SHP77 treated with DMSO at 0.1 percent for 48 hours (cell line): ENCODE measurements around the gene RBM28.
"Not testable (repeated sequence)": the region's sequence is repeated elsewhere in the genome, so short reads cannot be mapped to it uniquely, and the experiment has no call there.

Experiments used
- DNase-seq: peaks from one replicate; lab custom pipeline; 2025; lab: John Stamatoyannopoulos, UW

RBM28 gene

DNA sequence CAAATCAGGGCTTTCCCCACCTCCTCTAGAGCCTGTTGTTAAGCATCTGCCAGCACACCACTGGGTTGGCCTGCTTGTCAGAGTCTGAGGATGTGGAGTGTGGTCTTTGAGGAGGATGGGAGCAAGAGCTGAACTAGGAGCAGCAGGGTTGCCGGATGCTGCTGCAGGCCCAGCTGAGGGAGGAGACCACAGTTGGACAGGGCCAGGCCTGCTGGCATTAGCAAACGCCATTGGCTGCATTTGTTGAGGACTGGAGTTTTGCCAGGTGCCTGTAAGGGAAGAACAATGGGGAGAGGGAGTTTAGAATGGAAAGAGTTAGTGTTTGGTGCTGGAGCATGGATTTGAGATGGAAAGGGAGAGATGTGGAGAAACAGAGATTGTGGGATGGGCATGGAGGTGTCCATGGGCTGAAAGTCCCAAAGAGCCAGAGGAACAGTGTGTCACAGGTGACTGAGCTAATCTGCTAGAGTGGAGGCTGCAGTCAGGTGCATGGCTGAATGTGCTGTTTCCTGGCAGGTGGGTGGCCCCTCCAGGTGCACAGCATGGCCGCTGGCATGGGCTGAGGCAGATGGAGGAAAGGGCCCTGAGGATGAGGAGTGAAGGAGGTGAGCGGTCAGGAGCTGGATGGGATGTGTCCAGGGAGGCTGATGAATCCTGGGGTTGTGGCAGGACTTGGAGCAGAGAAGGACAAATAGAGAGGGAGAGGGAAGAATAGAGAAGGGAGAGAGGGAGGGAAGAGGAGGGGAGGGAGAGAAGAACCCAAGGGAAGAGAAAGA is 61.9 kb downstream of the RBM28 start:
- DNase-seq = no peak

DNA sequence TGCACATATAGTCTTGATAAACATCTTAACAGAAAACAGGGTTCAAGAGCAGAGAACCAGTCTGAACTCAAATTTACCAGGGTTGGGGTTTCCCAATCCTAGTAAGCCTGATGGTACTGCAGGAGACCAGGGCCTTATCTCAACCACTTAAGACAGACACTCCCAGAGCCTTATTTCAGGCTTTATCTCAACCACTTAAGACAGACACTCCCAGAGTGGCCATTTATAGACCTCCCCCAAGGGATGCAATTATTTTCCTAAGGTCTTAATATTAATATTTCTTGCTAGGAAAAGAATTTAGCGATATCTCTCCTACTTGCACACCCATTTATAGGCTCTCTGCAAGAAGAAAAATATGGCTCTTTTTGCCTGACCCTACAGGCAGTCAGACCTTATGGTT is 63.3 kb downstream of the RBM28 start:
- not testable (repeated sequence) for DNase-seq

DNA sequence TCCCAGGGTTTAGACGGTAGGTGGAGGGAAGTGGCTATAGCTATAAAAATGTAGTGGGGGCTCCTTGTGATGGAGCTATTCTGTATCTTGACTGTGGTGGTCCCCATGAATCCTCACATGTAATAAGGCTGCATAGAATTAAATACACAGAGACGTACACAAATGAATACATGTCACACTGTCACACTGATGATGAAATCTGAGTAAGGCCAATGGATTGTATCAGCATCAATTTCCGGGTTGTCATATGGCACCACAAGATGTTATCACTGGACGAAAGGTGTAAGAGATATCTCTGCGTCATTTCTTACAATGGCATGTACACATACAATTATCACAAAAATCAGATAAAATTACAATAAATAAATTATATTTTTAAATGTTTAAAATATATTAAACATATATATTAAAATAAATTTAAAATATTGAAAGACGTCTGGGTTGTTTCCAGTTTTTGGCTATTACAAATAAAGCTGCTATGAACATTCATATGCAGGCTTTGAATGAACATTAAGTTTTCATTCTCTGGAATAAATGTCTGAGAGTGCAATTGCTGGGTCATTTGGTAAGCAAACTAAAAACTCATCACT is 64.5 kb downstream of the RBM28 start:
- DNase-seq = no peak

DNA sequence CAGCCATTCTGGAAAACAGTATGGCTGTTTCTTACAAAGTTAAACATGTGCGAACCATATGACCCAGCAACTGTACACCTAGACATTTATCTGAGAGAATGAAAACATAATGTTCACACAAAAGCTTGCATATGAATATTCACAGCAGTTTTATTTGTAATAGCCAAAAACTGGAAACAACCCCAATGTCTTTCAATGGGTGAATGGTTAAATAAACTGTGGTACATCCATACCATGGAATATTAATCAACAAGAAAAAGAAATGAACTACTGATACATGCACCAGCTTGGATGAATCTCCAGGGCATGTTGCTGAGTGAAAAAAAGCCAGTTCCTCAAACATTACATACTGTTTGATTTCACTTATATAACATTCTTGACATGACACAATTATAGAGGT is 65.3 kb downstream of the RBM28 start:
- DNase-seq = no peak

DNA sequence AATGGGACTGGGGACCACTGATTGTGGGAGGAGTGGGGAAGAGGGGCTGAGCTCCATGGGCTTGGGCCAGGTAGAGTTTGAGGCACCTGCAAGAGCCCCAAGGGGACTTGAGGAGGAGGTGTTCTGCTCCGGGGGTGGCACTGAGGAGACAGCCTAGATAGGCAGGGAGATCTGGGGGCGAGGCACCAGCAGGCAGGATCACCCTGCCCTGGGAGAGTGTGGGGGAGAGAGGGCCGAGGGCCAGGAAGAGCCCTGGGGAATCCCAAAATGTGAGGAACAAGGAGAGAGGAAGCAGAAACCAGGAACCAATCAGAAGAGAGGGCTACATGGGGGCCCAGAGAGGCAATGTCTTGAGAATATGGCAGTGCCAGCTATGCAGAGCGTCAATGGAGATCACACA is 68.0 kb downstream of the RBM28 start:
- DNase-seq = no peak

DNA sequence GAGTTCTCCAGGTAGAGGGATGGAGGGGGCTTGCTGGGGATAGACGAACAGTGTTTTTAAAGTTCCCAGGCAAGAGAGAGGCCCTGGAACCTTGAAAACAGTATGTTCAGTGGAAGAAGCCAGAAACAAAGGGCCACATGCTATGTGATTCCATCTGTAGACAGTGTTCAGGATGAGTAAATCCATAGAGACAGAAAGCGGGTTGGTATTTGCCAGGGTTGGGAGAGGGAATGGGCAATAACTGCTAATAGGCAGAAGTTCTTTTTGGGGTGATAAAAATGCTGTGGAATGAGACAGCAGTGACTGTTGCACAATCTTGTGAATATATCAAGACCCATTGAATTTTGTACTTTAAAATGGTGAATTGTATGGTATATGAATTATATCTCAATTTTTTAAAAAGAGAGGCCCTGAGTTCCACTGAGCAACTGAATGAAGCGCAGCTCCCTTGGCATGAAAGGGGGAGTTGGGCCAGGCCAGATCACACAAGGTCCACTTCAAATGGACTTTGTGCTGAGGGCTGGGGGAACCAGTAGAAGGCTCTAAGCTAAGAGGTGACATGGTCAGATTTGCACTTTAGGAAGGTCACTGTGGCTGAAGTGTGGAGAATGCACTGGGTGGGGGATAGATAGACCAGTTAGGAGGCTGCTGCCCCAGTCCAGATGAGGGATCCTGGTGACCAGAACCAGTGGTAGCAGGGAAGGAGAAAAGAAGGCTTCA is 68.7 kb downstream of the RBM28 start:
- no peak for DNase-seq

DNA sequence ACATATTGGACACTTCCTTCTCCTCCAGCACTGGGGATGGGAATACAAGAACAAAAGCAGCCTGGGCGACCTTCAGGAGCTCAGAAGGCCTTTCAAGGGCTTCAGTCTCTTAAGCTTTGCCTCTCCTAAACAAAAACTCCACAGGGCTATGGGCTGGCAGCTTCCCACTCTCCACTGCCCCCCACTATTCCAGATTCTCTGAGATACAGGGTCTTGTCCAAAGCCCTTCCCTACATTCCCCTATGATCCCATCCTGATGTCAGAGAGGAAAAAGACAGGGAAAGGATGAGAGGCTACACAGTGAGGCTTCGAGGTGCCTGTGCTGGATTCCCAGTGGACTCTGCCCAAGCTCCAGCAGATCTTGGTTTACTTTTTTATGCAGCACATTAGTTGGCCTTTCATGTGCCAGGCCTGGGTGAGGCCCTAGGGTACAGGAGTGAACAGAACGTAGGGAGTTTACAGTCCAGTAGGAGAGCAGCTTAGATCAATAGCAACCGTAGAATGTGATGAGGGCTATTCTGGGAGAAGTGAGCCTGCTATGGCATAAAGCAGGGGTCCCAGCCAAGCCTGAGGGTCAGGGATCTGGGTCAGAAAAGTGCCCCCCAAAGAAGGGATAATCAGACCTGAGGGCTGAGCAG is 69.3 kb downstream of the RBM28 start:
- DNase-seq = no peak

DNA sequence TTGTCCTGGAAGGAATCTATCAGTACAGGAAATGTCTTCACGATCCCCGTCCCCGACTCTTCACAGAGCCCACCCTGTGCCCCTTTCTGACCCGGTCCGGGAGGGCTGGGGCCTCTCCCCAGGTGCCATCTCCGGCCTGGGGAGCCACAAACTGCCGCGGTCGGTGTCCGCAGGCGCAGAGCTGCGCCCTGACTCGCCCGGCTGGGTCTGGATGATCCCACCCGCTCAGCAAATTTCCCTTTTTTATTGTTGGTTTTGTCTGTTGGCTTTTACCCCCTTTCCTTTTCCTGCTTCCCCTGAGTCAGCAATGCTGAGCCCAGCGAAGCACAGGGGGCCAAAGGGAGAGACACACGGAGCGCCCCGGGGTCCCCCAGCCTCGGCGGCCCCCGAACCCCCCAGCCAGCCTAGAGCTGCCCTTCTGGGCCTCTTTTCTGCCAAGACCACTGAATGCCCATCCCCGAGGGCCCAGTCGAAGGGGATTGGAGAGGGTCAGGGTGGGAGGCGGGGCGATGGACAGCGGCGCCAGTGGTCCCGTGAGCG is 71.7 kb downstream of the RBM28 start:
- no peak for DNase-seq

DNA sequence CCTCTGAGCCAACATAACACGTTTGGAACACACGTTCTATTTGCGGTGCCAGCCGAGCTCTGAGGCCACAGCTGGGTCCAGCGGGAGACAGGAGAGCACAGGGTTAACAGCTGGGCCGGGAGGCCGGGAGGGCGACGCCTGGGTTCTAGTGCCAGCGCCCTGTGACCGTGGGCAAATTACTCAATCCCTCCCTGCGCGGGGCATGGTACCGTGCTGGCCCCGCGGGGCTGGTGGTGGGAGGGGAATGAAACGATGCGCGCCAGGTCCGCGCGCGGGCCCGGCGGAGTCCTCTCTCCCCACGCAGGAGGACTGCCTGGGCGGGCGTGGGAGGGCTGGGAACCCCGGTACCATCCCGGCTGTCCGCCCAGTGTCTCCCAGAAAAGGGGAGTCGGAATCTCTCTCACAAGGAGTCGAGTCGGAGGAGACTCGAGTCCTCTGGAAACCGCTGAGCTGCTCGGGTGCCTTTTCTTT is 72.2 kb downstream of the RBM28 start:
- DNase-seq = no peak

DNA sequence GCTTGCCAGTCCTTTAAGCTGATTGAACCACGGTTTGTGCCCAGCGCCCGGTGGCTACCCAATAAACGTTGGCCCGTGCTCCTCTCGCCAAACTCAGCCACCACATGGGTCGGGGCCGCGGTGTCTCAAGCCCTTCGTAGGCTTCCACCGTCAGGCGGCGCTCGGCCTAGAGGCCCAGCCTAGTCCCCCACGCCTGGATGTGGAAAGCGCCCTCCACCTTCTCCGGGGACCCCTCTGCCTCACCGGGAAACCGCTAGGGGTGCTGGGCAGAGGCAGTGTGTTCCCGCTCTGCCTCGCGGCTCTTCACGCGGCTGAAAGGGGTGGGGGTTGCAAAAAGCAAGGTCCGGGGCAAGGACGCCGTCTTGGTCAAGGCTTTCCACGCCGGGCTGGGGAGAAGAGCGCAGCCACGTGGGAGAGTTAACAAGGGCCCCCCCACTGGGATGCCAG is 72.9 kb downstream of the RBM28 start:
- no peak for DNase-seq

DNA sequence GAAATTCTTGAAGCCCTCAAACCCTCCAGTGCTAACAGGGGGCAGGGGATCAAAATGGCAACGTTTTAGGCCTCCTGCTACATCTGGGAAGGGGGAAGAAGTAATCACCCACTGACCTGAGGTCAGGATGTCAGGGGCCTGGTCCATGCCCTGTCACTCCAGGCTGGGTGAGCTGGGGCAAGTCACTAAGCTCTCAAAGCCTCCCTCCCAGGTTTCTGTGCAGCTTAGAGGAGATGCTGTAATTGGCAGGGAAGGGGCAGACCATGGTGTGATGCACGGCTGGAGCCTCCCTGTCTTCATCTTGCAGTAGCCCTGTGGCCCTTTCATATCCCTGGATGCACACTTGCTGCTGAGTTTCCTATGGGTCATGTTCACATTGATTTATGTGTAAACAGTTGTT is 75.5 kb downstream of the RBM28 start:
- no peak for DNase-seq

DNA sequence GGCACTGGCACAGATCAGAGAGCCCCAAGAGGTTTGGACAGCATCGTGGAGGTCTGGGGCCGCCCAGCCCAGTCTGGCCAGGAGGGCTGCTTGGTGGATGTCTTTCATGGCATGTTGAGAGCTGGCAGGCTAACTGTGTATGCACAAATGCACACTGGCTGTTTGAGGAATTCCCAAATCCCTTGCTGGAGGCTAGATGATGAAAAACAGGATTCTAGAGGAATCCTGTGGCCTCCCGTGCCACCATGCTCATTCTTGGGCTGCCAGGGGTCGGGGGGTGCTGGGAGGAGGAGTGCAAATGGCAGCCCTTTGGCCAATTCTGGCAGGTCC is 76.1 kb downstream of the RBM28 start:
- DNase-seq = no peak

DNA sequence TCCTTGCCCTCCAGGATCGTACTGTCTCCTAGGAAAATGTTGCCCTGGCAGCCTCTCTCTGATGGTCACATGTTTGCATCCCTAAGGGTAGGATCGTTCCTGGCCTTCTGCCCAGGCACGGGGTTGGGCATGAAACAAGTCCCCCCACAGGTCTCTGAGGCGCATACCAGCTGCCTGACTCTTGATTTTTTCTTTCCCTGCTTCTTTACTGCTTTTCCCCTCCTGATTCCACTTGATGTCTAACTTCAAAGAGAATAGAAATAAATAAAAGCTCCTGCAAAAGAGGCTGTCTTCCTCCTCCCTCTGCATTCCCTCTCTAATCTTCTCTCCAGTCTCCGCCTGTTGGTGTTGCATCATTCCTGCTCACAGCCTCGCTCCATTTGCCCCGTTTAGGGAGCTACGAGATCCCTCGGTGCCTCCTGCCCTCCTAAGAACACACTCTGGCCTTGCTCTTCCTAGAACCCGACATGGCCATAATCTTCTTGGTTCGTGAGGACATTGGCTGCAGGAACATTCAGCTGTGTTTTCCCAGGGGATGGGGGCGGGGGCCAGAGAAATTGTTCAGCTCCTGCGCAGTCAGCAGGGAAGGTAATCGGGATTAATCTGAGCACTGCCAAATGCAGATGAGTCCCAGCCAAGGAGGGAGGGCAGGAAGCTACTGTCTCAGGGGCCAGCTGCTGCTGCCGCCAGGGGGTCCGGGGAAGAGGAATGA is 76.7 kb downstream of the RBM28 start:
- peak; percentile 27 for DNase-seq

DNA sequence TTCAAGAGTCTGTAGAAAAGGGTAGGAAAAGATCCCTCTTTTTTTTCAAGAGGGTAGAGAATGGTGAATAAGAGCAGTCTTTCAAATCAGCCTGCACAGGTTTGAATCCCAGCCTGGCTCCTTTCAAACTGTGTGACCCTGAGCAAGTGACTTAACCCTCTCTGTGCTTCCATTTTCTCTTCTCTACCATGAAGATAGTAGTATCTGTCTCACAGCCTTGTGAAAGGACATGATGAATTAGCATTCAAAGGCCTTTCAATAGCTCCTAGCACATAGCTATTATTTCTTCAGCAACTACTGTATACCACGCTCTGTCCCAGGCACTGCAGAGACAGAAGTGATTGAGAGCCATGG is 77.2 kb downstream of the RBM28 start:
- DNase-seq = no peak

DNA sequence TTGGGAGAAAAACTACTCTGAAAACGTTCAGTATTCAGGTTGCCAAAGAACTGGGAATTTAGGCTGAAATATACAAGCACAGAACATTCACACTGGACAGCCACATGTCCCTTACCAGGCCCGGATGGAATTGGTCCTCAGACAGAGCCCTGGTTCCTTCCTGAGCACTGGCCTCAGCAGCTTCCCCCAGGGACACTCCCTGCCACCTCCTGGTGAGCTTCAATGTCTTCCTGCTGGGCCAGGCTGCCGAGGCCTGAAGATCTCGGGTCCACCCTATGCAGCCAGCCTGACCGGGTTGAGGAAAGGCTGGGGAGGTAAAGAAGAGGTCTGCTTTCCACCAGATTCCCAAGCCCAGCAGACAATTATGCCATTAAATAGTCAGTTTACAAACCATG is 77.8 kb downstream of the RBM28 start:
- no peak for DNase-seq

DNA sequence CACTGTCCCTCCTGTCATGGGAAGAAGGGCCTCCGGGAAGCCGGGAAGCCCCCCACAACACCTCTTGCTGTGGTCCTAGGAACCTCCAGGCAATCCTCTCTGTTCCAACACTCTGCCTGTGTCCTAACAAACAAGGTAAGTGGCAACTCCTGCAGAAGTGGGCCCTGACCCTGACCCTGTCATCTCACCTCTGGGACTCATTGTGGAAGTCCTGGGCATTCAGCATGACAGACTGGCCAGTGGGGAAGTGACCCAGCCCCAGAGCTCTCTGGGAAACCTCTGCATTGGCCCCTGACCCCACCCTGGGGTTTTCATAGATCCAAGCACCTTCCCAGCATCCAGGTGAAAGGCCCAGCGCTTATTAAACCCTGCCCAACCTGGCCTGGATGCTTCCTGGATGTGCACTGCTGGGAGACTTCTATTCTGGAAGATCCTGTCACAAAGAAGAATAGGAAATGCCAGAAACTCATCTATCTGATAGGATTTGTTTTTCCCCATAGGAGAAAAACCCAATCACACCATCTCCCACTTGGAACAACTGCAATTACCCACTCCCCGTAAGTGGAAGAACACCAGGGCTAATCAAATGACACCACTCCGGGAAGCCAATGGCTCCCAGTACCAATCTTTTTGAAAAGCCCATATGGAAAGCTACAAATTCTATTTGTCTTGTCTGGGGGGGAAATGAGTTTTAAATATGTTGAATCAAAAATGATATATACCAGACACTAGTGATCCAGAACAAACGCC is 78.4 kb downstream of the RBM28 start:
- DNase-seq = no peak

DNA sequence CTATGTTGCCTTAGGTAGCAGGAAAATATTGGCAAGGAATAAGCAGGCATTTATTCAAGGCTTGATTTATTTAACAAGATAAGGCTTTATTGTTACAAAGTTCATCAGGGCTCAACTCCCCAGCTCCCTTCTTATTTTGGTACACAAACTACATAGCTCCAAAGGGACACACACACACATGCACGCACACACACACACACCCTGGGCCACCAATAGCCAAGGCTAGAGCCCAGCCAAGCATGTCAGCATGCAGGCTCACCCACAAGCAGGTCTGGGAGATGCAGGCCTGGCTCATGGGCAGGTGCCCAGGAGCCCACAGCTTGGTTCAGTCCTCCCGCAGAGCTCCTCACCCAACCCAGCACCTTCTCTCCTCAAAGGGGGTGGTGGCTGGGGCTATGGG is 79.2 kb downstream of the RBM28 start:
- no peak for DNase-seq

DNA sequence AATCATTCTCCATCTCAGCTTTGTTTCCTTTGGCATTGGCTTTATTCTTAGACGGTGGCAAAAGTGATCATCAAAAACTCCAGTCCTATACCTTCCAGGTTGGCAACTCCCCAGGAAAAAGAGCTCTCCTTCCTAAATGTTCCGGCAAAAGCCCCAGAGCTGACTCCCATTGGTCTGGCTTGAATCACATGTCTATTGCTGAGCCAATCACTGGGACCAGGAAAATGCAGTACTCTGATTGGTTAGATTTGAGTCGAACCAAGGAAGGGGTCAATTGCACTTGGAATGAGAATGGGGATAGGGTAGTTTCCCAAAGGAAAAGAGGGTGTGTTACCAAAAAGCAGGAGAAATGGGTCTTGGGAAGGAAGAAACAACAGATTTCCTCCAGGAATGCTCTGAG is 80.3 kb downstream of the RBM28 start:
- no peak for DNase-seq

DNA sequence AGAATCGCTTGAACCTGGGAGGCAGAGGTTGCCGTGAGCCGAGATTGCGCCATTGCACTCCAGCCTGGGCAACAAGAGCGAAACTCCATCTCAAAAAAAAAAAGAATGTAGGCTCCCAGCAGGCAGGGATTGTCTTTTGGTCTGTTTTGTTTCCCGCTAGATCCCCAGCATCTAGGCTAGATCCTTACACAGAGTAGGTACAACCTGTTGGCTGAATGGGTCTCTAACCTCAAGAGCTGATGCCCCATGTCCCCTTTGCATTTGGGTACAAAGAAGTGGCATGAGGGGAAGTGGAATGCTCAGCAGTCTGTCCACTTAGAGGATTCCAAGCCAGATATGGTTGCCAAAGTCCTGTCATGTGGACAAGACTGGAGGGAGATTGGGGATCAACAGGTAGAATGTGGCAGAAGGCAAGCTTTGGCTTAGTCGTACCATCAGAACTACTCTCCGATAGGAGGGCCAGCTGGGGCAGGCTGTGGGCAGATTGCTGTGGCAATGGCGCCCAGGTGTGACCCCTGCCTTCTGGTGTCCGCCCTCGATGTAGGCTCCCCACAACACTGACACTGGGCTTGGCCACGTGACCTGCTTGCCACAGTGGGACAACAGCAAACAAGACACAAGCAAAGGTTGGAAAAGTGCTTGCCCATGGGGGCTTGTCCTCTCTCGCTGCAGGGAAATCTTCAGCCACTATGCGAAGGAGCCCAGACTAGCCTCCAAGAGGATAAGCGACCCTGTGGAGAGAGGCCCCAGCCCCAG is 81.3 kb downstream of the RBM28 start:
- no peak for DNase-seq

DNA sequence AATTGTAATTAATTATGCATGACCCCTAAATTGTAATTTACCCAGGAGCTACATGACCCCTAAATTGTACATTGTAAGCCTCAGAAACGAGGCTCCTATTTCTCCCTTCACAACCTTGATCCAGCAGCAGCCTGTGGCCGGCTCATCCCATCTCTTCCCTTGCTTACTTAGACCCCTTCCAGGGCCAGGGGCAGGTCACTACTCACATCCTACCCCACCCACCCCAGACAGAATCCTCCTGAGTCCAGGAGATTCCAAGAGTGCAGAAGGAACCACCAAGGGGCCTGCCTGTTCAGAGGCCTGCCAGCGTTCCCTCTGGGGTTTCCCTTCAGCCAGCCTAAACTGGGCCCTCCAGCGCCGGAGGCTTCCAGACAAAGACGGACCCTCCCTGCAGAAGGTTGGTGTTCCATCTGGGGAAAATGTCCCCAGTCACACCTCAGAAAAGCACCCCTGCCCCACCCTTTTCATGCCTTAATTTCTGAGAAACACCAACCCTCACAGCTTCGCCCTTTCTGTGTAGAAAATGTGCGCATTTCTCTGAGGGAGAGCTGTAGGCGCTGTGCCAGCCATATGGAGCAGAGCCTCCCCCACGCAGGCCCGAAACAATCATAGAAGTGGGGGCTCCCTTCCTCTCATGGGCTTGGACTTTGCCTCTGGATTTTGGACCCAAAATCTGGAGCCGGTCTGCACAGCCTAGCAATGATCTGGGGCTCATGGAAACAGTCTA is 83.5 kb downstream of the RBM28 start:
- no peak for DNase-seq
